Type B pancreatic cell (in vitro differentiated cells): Measurements from ENCODE around the gene DRD4. TPM values are rescaled to one million over a fixed set of nuclear protein-coding genes. Genes with fewer than 3 reads are reported as not detected.
A peak's percentile ranks its signal among the peaks of the same experiment; 100 is the strongest.

Experiments used
- DNase-seq: peaks from one replicate; pipeline ENCODE4 v3.0.0; 2021; ENCODE audit warnings: mixed read lengths; ENCODE audit not compliant: unreplicated experiment; ENCODE audit errors: extremely low spot score
- H3K27ac Mint-ChIP-seq: 2 replicates; pipeline ENCODE4 v1.8.0; 2021; ENCODE audit warnings: mild to moderate bottlenecking, mixed read lengths
- H3K27me3 Mint-ChIP-seq: 2 replicates; pipeline ENCODE4 v1.8.0; 2021; ENCODE audit warnings: mixed read lengths
- H3K36me3 Mint-ChIP-seq: 2 replicates; pipeline ENCODE4 v1.8.0; 2021; ENCODE audit warnings: mixed read lengths
- H3K4me1 Mint-ChIP-seq: one replicate; pipeline ENCODE4 v1.8.0; 2021; ENCODE audit warnings: mixed read lengths; ENCODE audit not compliant: unreplicated experiment
- H3K4me3 Mint-ChIP-seq: 2 replicates; pipeline ENCODE4 v1.8.0; 2021; ENCODE audit warnings: mild to moderate bottlenecking, mixed read lengths
- H3K9me3 Mint-ChIP-seq: 2 replicates; pipeline ENCODE4 v1.8.0; 2021; ENCODE audit warnings: mixed read lengths
- CTCF ChIP-seq: fragments of 200-600 bp; sonication (generic); conservative IDR thresholded peaks from 2 replicates; pipeline ENCODE4 v1.5.0; 2021; ENCODE audit warnings: antibody characterized with exemption, mild to moderate bottlenecking
- total RNA-seq: library from RNA; stranded (reverse); gene quantifications from 2 replicates; pipeline ENCODE4 v1.2.1, GENCODE V29; 2021; ENCODE audit warnings: low replicate concordance

DRD4 gene
- total RNA-seq, 1 donor from 2014 or later: 1.2 TPM

GRCh38 chr11:592501-592900 is 44.6 kb upstream of the DRD4 start:
- Mint-ChIP-seq H3K27me3 (no peaks in the 10 kb centered on the region), H3K27ac (no peak overlapping the region), H3K9me3 (no peaks in the 10 kb centered on the region), H3K4me1 (no peaks in the 10 kb centered on the region), H3K4me3 (no peak overlapping the region), H3K36me3 (peaks cover 13% of the 10 kb centered on the region)
- no peak for DNase-seq
- no peak for TF ChIP-seq CTCF

- Mint-ChIP-seq H3K4me3 (no peak overlapping the region), H3K27me3 (no peaks in the 10 kb centered on the region), H3K9me3 (no peaks in the 10 kb centered on the region), H3K36me3 (peaks cover 13% of the 10 kb centered on the region), H3K4me1 (no peaks in the 10 kb centered on the region), H3K27ac (no peak overlapping the region)
- no peak for TF ChIP-seq CTCF
- DNase-seq: no peak
Observed at GRCh38 chr11:592918-593317, 44.2 kb upstream of the DRD4 start.

- no peak overlapping the region for H3K27ac Mint-ChIP-seq
- no peaks in the 10 kb centered on the region for H3K4me1 Mint-ChIP-seq
- peaks cover 13% of the 10 kb centered on the region for H3K36me3 Mint-ChIP-seq
- H3K9me3 Mint-ChIP-seq: no peaks in the 10 kb centered on the region
- no peak for DNase-seq
- TF ChIP-seq CTCF: no peak
- H3K27me3 Mint-ChIP-seq: no peaks in the 10 kb centered on the region
- H3K4me3 Mint-ChIP-seq: no peak overlapping the region
Observed at GRCh38 chr11:593347-593746, 43.7 kb upstream of the DRD4 start.

- no peak for TF ChIP-seq CTCF
- no peak overlapping the region for H3K27ac Mint-ChIP-seq
- no peaks in the 10 kb centered on the region for H3K27me3 Mint-ChIP-seq
- peaks cover 7% of the 10 kb centered on the region for H3K36me3 Mint-ChIP-seq
- DNase-seq: no peak
- no peaks in the 10 kb centered on the region for H3K4me1 Mint-ChIP-seq
- H3K9me3 Mint-ChIP-seq: no peaks in the 10 kb centered on the region
- H3K4me3 Mint-ChIP-seq: no peak overlapping the region
Observed at GRCh38 chr11:595400-595799, 41.7 kb upstream of the DRD4 start.

- Mint-ChIP-seq H3K27ac (no peak overlapping the region), H3K9me3 (no peaks in the 10 kb centered on the region), H3K27me3 (no peaks in the 10 kb centered on the region), H3K4me1 (no peaks in the 10 kb centered on the region), H3K4me3 (no peak overlapping the region), H3K36me3 (peaks cover 9% of the 10 kb centered on the region)
- no peak for TF ChIP-seq CTCF
- DNase-seq: no peak
Observed at GRCh38 chr11:596374-596773, 40.7 kb upstream of the DRD4 start.

- H3K27me3 Mint-ChIP-seq: no peaks in the 10 kb centered on the region
- peaks cover 10% of the 10 kb centered on the region for H3K36me3 Mint-ChIP-seq
- no peak overlapping the region for H3K27ac Mint-ChIP-seq
Observed at GRCh38 chr11:597166-597725, 39.8 kb upstream of the DRD4 start.

More at GRCh38 chr11:597166-597725, 39.8 kb upstream of the DRD4 start:
- Mint-ChIP-seq H3K4me3 (no peak overlapping the region), H3K9me3 (no peaks in the 10 kb centered on the region), H3K4me1 (no peaks in the 10 kb centered on the region)
- peak; percentile 44 for TF ChIP-seq CTCF
- DNase-seq: no peak
